HG02610 (cell line): ENCODE results near the gene AKAP6.

ENCODE experiments used
- ATAC-seq: cut with Tn5 transposase; IDR thresholded peaks from one replicate; pipeline ENCODE4 v1.9.1; 2021; ENCODE audit warnings: mild to moderate bottlenecking, moderate library complexity; ENCODE audit not compliant: unreplicated experiment

AKAP6 gene

DNA sequence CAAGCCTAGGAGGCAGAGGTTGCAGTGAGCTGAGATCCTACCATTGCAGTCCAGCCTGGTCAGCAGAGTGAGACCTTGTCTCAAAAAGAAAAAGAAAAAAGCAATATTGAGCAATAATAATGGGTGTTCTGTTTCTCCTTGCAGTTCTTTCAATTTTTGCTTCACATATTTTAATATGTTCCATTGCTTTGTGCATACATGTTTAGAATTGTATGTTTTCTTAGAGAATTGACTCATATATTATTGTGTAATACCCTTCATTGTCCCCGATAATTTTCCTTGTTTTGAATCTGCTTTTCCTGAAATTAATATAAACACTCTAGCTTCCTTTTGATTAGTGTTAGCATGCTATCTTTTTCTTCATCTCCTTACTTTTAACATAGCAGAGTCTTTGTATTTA is 471.2 kb downstream of the AKAP6 start:
- ATAC-seq, result no peak

- ATAC-seq, result no peak
Observed at GRCh38 chr14:32802295-32802694, 473.2 kb downstream of the AKAP6 start.

GRCh38 chr14:32805979-32806378 is 476.9 kb downstream of the AKAP6 start:
- ATAC-seq, result no peak

GRCh38 chr14:32808644-32809043 is 479.5 kb downstream of the AKAP6 start:
- no peak for ATAC-seq

GRCh38 chr14:32809255-32809654 is 480.2 kb downstream of the AKAP6 start:
- ATAC-seq, result no peak

DNA sequence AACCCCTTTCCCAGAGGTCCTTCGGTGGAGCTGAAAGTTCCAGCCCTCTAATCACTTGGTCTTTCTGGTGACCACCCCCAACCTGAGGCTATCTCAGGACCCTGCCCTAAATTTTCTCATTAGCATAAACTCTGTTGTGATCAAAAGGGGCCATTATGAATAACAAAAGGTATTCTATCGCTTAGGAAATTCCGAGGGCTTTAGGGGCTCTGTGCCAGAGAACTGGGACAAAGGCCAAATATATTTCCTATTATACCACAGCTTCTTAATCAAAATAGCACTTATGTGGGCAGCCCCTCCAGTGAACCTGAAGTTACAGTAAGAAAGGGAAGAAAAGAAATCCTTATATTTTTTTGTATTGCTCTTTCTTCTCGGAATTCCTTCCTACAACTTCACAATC is 484.3 kb downstream of the AKAP6 start:
- ATAC-seq, result no peak

DNA sequence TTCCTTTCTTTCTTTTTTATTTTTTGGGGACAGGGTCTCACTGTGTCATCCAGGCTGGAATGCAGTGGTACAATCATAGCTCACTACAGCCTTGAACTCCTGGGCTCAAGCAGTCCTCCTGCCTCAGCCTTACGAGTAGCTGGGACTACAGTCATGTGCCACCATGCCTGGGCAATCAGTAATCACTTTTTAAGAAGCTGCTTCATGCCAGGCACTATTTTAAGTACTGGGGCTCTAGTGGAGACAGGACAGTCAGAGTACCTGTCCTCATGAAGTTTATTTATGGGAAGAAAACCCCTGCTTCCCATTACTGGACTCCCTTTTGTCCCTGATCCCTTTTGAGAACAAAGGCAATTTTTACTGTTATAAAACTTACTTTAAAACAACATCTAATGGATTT is 485.6 kb downstream of the AKAP6 start:
- ATAC-seq, result no peak

- no peak for ATAC-seq
Observed at GRCh38 chr14:32816588-32816987, 487.5 kb downstream of the AKAP6 start.

DNA sequence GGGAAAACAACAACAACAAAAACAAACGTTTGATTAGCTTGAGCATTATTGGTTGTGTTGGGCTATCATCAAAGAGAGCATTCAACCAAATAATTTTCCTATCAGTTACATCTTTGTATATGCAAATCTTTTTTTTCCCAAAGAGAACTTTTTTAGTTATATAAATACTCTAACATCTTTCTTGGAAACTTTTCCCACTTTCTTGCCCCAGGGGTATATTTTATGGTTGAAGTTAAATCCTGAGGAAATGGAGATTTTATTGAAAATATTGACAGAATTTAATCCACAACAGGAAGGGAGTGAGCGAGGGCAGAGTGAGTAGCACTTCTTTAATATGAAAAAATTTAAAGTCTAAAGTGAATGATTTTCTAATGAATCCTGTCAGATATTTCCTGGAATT is 488.7 kb downstream of the AKAP6 start:
- no peak for ATAC-seq

GRCh38 chr14:32818581-32818980 is 489.5 kb downstream of the AKAP6 start:
- ATAC-seq, result no peak

DNA sequence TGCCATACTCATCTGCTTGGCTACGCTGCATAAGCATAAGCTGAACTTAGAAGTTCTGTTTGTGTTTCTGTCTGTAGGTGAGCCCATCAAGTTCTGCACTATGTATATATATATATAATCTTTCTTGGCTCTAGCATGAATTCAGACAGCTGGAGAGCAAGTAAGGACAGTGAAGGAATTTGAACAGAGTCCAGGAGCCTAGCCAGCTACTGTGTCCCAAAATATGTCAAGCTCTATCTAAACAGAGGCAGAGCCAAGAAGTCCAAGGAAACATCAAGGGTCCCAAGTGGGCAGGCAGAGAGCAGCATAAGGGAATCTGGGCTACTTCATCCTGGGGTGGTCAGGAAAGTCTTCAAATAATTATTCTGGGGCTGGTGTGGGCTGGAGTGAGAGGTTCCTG is 491.1 kb downstream of the AKAP6 start:
- ATAC-seq, result no peak

- no peak for ATAC-seq
Observed at GRCh38 chr14:32820682-32821081, 491.6 kb downstream of the AKAP6 start.

- ATAC-seq, result no peak
Observed at GRCh38 chr14:32821964-32822653, 493.0 kb downstream of the AKAP6 start.

DNA sequence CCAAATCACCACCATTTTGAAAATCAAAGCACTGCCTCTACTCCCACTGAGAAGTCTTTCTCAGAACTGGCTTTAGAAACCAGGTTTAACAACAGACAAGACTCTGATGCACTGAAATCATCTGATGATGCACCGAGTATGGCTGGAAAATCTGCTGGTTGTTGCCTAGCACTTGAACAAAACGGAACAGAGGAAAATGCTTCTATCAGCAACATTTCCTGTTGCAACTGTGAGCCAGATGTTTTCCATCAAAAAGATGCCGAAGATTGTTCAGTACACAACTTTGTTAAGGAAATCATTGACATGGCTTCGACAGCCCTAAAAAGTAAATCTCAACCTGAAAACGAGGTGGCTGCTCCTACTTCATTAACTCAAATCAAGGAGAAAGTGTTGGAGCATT is 494.6 kb downstream of the AKAP6 start:
- ATAC-seq, result no peak

GRCh38 chr14:32824195-32824594 is 495.1 kb downstream of the AKAP6 start:
- no peak for ATAC-seq

GRCh38 chr14:32825058-32825457 is 496.0 kb downstream of the AKAP6 start:
- ATAC-seq, result no peak

- ATAC-seq, result no peak
Observed at GRCh38 chr14:32826404-32827082, 497.4 kb downstream of the AKAP6 start.

GRCh38 chr14:32827514-32827913 is 498.4 kb downstream of the AKAP6 start:
- no peak for ATAC-seq

- ATAC-seq, result no peak
Observed at GRCh38 chr14:32835924-32836323, 506.8 kb downstream of the AKAP6 start.

GRCh38 chr14:32841698-32842097 is 512.6 kb downstream of the AKAP6 start:
- ATAC-seq, result no peak

DNA sequence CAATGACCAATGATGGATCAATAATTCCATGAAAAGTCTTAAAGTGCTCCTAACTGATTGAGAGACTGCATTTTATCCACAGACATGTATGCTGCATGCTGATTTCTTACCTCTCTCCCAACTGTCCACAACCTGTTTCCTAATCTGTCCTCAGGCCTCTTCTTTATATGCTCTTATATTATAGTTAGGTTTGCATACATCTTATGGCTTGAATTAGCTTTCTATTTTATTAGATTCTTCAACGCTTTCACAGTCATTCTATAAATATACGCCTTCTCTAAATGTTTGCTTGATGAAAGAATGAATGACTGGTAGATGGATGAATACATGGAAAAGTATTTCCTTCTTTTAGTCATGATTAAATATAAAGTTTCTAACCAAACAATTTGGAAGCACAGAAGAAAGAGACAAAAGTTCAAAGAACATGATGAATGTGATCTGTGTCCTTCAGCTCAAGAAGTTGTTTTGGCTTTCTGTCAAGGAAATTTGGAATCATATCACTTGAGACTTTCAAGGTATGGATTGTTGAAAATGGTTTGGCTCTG is 517.8 kb downstream of the AKAP6 start:
- ATAC-seq, result no peak

DNA sequence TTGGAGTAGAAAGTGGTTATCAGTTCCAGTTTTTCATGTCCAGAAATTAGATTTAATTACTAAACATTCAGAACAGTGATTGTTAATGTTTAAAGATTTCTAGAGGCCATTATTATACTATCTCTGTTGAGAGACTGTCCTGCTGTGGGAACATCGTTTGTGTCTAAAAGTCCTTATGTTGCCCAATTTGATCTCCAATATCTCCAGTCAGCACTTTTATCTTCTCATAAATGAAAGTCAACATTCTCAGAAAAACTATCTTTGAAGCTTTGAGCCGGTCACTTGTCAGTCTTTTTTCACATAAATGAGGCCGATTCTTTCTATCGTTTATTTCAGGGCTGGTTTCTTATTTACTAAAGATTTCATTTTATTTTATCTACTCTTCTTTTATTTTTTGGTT is 518.8 kb downstream of the AKAP6 start:
- ATAC-seq, result no peak
